GM18909 (cell line): ENCODE data around the gene COPS7A.
"Not testable (repeated sequence)": the region's sequence is repeated elsewhere in the genome, so short reads cannot be mapped to it uniquely, and the experiment has no call there.

Source experiments
- ATAC-seq: cut with Tn5 transposase; IDR thresholded peaks from one replicate; pipeline ENCODE4 v1.9.1; 2021; ENCODE audit warnings: mild to moderate bottlenecking; ENCODE audit not compliant: unreplicated experiment, poor library complexity

COPS7A gene

GRCh38 chr12:6700646-6701051 is 23.2 kb upstream of the COPS7A start, which contains the start of gene PIANP:
Gene PIANP, minus strand, starts transcription at chr12:6700815. Its CDS starts 2,754 bp downstream, at chr12:6698061.
- ATAC-seq = no peak

GRCh38 chr12:6701078-6701768 is 22.6 kb upstream of the COPS7A start:
- no peak for ATAC-seq

DNA sequence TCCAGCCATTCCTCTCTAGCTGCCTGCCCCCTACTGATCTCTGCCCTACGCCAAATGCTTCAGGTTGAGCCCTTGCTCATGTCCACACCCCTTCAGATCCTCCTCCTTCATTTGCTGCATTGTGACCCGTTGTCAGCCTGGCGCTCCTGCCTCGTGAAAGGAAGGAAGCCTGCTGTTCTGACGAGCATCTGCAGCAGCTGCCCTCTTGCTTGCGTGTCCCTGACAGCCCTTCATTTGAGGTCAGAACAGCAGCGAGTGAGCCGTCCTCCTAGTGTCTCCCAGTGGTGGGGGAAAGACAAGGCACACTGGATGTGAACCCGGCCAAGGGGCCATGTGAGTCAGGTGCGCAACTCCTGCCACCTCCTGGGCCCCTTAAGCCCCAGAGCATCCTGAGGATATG is 20.2 kb upstream of the COPS7A start:
- no peak for ATAC-seq

GRCh38 chr12:6708351-6708750 is 15.5 kb upstream of the COPS7A start:
- not testable (repeated sequence) for ATAC-seq

GRCh38 chr12:6708960-6709394 is 14.9 kb upstream of the COPS7A start:
- ATAC-seq = no peak

GRCh38 chr12:6716031-6716873 is 7.6 kb upstream of the COPS7A start:
- ATAC-seq = not testable (repeated sequence)

DNA sequence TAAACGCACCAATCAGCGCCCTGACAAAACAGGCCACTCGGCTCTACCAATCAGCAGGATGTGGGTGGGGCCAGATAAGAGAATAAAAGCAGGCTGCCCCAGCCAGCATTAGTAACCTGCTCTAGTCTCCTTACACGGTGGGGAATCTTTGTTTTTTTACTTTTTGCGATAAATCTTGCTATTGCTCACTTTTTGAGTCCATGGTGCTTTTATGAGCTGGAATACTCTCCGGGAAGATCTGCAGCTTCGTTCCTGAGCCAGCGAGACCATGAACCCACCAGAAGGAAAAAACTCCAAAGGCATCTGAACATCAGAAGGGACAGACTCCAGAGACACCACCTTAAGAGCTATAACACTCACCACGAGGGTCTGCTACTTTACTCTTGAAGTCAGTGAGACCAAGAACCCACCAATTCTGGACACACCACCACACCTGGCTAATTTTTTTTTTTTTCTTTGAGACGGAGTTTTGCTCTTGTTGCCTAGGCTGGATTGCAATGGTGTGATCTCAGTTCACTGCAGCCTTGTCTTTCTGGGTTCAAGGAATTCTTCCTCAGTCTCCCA is 6.9 kb upstream of the COPS7A start:
- no peak for ATAC-seq

- no peak for ATAC-seq
These were observed 983 bp upstream of the COPS7A start for GRCh38 chr12:6722863-6723262.

- peak; percentile 24 for ATAC-seq
These were observed 557 bp downstream of the COPS7A start for GRCh38 chr12:6724409-6724797.

GRCh38 chr12:6725350-6725749 is 1.5 kb downstream of the COPS7A start:
- ATAC-seq = no peak

DNA sequence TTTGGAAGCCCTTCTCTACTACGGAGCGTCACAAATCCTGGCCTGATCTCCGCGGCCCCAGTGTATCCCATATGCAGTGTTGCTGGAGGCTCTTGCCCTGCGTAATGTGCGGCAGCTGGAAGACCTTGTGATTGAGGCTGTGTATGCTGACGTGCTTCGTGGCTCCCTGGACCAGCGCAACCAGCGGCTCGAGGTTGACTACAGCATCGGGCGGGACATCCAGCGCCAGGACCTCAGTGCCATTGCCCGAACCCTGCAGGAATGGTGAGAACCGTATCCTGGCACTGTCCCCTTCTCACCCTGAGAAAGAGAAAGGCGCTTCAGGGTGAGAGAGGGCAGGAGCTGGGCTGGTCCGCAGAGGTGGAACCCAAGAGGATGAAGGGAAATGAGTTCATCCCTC is 5.3 kb downstream of the COPS7A start:
- ATAC-seq = no peak

DNA sequence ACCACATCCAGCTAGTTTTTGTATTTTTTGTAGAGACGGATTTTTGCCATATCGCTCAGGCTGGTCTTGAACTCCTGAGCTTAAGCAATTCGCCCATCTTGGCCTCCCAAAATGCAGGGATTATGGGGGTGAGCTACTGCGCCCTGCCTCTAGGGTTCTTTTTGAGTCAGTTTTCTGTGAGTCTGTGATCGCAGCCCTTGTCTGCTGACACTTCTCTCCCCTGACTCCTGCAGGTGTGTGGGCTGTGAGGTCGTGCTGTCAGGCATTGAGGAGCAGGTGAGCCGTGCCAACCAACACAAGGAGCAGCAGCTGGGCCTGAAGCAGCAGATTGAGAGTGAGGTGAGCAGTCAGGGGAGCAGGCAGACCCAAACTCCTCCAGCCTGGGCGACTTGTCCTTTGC is 6.3 kb downstream of the COPS7A start:
- no peak for ATAC-seq

DNA sequence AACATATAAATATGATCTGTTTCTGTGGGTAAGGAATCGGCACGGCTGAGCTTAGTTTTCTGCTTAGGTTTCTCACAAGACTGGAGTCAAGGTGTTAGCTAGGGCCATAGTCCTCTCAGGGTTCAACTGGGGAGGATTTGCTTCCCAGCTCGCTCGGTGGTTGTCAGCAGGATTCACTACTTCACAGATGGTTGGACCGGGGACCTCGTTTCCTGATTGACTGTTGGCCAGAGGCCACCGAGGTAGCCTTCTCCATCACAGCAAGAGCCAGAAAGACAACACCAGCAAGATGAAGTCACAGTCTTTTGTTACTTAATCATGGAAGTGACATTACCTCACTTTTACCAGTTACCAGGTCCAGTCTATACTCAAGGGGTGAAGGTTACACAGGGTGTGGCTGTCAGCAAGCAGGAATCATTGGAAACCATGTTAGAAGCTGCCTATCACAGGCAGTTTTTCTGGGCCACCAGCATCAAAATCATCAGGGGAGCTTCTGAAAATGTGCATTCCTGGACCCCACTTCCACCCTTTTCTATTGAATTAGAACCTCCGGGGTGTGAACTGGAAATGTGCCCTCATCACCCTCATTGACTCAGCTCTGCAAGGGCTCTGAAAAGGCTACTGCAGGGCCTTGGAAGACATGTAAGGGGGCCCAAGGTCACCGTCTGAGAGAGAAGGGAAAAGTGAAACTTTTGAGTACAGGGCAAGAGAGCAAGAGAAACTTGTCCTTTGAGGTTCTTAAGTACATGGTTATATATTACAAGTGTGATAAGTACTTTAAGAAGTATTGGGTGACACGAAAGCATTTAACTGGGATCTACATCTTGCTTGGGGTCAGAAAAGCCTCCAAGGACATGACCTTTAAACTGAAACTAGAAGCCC is 10.9 kb downstream of the COPS7A start:
- no peak for ATAC-seq

DNA sequence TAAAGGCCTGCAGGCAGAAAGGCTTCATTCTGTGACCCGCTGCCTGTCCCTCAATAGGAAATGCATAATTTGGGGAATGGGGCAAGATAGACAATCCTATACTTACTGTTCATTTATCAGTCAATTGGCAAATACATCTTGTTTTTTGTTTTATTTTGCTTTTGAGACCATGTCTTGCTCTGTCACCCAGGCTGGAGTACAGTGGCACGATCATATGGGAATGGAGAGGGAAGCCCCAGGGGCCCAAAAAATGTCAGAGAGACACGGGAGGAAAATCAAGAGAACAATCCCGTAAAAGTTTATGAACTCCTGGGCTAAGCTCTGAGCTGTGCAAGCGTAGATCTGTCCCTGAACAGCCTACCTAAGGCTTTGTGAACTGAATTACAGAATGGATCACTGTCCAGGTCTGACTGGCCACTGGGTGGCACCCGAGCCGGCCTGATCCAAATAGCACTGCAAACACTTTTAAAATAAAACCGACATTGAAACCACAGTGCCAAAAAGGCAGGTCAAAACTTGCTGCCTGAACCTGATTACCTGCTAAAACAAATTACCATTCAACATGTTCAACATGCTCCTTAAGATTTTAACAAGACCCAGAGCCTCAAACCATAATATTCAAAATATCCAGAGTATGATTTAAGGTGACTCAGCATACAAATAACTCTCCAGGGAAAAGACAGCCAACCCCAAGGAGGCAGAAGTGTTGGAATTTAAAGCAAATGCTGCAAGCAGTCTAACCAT is 11.8 kb downstream of the COPS7A start:
- ATAC-seq = no peak

GRCh38 chr12:6736754-6737153 is 12.9 kb downstream of the COPS7A start:
- ATAC-seq = no peak

- ATAC-seq = not testable (repeated sequence)
These were observed 18.2 kb downstream of the COPS7A start for GRCh38 chr12:6742080-6742479.

DNA sequence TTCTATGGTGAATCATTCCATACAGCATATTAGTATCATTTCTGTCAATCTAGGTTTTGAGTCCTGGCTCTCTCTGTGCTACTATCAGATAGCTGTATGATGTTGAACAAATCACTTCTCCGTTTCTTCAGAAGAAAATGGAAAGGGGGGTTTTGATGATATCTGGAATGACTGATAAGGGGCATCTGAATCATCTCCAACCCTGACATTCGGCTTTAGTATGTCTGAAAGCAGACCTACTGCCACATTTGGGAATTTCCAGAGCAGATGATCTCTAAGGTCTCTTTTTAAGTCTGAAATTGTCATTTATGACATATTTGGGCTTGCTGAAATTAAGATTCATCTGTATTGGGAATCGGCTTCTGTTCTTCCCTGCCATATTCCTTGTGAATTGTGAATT is 19.0 kb downstream of the COPS7A start:
- ATAC-seq = no peak

- ATAC-seq = not testable (repeated sequence)
These were observed 19.5 kb downstream of the COPS7A start for GRCh38 chr12:6743300-6743699.

- no peak for ATAC-seq
These were observed 22.1 kb downstream of the COPS7A start for GRCh38 chr12:6745741-6746525.
